ENCODE results near the gene FMO5.

FMO5 gene

DNA sequence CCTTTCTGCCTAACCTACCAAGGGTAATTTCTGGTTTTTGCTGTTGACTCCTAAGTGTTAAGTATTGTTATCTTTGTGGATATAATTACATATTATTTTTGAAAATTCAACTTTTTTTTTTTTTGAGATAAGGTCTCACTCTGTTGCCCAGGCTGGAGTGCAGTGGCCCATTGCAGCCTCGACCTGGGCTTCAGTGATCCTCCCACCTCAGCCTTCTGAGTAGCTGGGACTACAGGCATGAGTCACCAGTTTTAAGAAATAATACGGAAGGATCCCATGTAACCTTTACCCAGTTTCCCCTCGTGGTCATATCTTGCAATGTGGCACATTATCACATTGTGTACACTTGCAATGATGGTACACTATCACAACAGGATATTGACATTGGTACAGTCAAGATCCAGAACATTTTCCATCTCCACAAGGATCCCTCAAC lies 20.5 kb upstream of the FMO5 start:
- H3K9ac ChIP-seq (ENCODE audit: low read length), result no peak overlapping the region

GRCh38 chr1:147245129-147245528 lies 20.0 kb upstream of the FMO5 start:
- Histone ChIP-seq H3F3A (ENCODE audit: insufficient read depth, low read length) (no peaks in the 10 kb centered on the region), H3K4me2 (ENCODE audit: low read length) (peak overlapping the region; percentile 88; the same call in 1 of the 2 replicates), H3K9ac (ENCODE audit: low read length) (no peak overlapping the region), H3K9me3 (ENCODE audit: low read length) (peaks cover 8% of the 10 kb centered on the region; the same call in 1 of the 2 replicates), H3K36me3 (ENCODE audit: insufficient read depth, low read length) (no peaks in the 10 kb centered on the region; the same call in 1 of the 2 replicates), H3K9me2 (ENCODE audit: low read depth, low read length) (no peaks in the 10 kb centered on the region), H3K27ac (ENCODE audit: low read depth, low read length, poor library complexity, severe bottlenecking) (no peak overlapping the region), H3K27me3 (ENCODE audit: insufficient read depth, low read length) (no peaks in the 10 kb centered on the region), H2AFZ (ENCODE audit: low read length) (no peak overlapping the region), H3K79me2 (ENCODE audit: insufficient read depth, low read length) (peaks cover 61% of the 10 kb centered on the region), H3K4me3 (ENCODE audit: low read depth, low read length, poor library complexity, severe bottlenecking) (no peak overlapping the region), H4K20me1 (ENCODE audit: insufficient read depth, low read length) (no peaks in the 10 kb centered on the region), H3K4me1 (ENCODE audit: insufficient read depth, low read length, severe bottlenecking) (peaks cover 38% of the 10 kb centered on the region)
- TF ChIP-seq EZH2 (IDR thresholded peaks at IDR 0.05; ENCODE audit: borderline replicate concordance, low read length), result no peak
- TF ChIP-seq CTCF (IDR thresholded peaks at IDR 0.05; ENCODE audit: low read length), result no peak

More for the DNA sequence above, 20.5 kb upstream of the FMO5 start:
- no peak overlapping the region for H3K4me2 ChIP-seq (ENCODE audit: low read length)
- TF ChIP-seq CTCF (IDR thresholded peaks at IDR 0.05; ENCODE audit: low read length), result no peak
- TF ChIP-seq EZH2 (IDR thresholded peaks at IDR 0.05; ENCODE audit: borderline replicate concordance, low read length), result no peak
- peaks cover 8% of the 10 kb centered on the region; the same call in 1 of the 2 replicates for H3K9me3 ChIP-seq (ENCODE audit: low read length)
- H3K4me1 ChIP-seq (ENCODE audit: insufficient read depth, low read length, severe bottlenecking), result peaks cover 38% of the 10 kb centered on the region
- H4K20me1 ChIP-seq (ENCODE audit: insufficient read depth, low read length), result no peaks in the 10 kb centered on the region
- no peaks in the 10 kb centered on the region for H3F3A ChIP-seq (ENCODE audit: insufficient read depth, low read length)
- no peak overlapping the region for H2AFZ ChIP-seq (ENCODE audit: low read length)
- no peak overlapping the region for H3K27ac ChIP-seq (ENCODE audit: low read depth, low read length, poor library complexity, severe bottlenecking)
- H3K79me2 ChIP-seq (ENCODE audit: insufficient read depth, low read length), result peaks cover 65% of the 10 kb centered on the region
- H3K9me2 ChIP-seq (ENCODE audit: low read depth, low read length), result no peaks in the 10 kb centered on the region
- no peaks in the 10 kb centered on the region for H3K27me3 ChIP-seq (ENCODE audit: insufficient read depth, low read length)
- H3K4me3 ChIP-seq (ENCODE audit: low read depth, low read length, poor library complexity, severe bottlenecking), result no peak overlapping the region
- H3K36me3 ChIP-seq (ENCODE audit: insufficient read depth, low read length), result no peaks in the 10 kb centered on the region; the same call in 1 of the 2 replicates

GRCh38 chr1:147243841-147244240 lies 18.7 kb upstream of the FMO5 start:
- H3K9me2 ChIP-seq (ENCODE audit: low read depth, low read length), result no peaks in the 10 kb centered on the region
- no peak overlapping the region for H3K27ac ChIP-seq (ENCODE audit: low read depth, low read length, poor library complexity, severe bottlenecking)
- H3K27me3 ChIP-seq (ENCODE audit: insufficient read depth, low read length), result no peaks in the 10 kb centered on the region
- peaks cover 38% of the 10 kb centered on the region for H3K4me1 ChIP-seq (ENCODE audit: insufficient read depth, low read length, severe bottlenecking)
- peaks cover 6% of the 10 kb centered on the region; the same call in 1 of the 2 replicates for H3K9me3 ChIP-seq (ENCODE audit: low read length)
- H2AFZ ChIP-seq (ENCODE audit: low read length), result no peak overlapping the region
- TF ChIP-seq CTCF (IDR thresholded peaks at IDR 0.05; ENCODE audit: low read length), result no peak
- no peak for TF ChIP-seq EZH2 (IDR thresholded peaks at IDR 0.05; ENCODE audit: borderline replicate concordance, low read length)
- peak overlapping the region; percentile 88 for H3K4me2 ChIP-seq (ENCODE audit: low read length)
- peak overlapping the region; percentile 83 for H3K4me3 ChIP-seq (ENCODE audit: low read depth, low read length, poor library complexity, severe bottlenecking)
- H3K36me3 ChIP-seq (ENCODE audit: insufficient read depth, low read length), result no peaks in the 10 kb centered on the region; the same call in 1 of the 2 replicates
- peaks cover 50% of the 10 kb centered on the region for H3K79me2 ChIP-seq (ENCODE audit: insufficient read depth, low read length)
- H4K20me1 ChIP-seq (ENCODE audit: insufficient read depth, low read length), result no peaks in the 10 kb centered on the region
- H3K9ac ChIP-seq (ENCODE audit: low read length), result peak overlapping the region; percentile 93
- no peaks in the 10 kb centered on the region for H3F3A ChIP-seq (ENCODE audit: insufficient read depth, low read length)
